HepG2 (cell line): Measurements from ENCODE around the gene NELL1. TPM values are rescaled to one million over a fixed set of nuclear protein-coding genes. Genes with fewer than 3 reads are reported as not detected.

ENCODE experiments used
- ATAC-seq: fragments of 200-7000 bp; cut with Tn5 transposase; 3 replicates; pipeline ENCODE4 v1.9.1; 2020; ENCODE audit warnings: mild to moderate bottlenecking, moderate library complexity
- BruUV-seq: library from RNA; stranded (reverse); fragments of 400-500 nt; replicated peaks from 2 replicates; lab custom pipeline; 2021; lab: Mats Ljungman, UMichigan
- CTCF ChIA-PET: fragments of 300-600 bp; formaldehyde crosslinking; extraction: SDS; loops from one replicate; lab custom pipeline; 2021; ENCODE audit warnings: low total read pairs, inconsistent platforms, low intra/inter-chr PET ratio; lab: Yijun Ruan, JAX
- POLR2A ChIA-PET: fragments of 350-600 bp; sonication (Branson Sonifier 250); formaldehyde crosslinking; loops from one replicate; lab custom pipeline; 2020; ENCODE audit warnings: antibody characterized with exemption, inconsistent platforms; lab: Yijun Ruan, JAX
- DNase-seq: peaks from one replicate; pipeline ENCODE4 v3.0.0-alpha.2; 2015; ENCODE audit warnings: low spot score
- FAIRE-seq: peaks from 3 replicates; lab custom pipeline; 2011; peaks lifted over from hg19 to GRCh38; lab: Jason Lieb, UNC
- H2AFZ ChIP-seq: one replicate; pipeline ENCODE4 v1.6.1; 2011; ENCODE audit warnings: low read length, inconsistent platforms
- H3K27ac ChIP-seq: fragments of 300-600 bp; 3 replicates; pipeline ENCODE4 v1.8.0; 2011; ENCODE audit warnings: mixed run types, mild to moderate bottlenecking, mixed read lengths, low read length, inconsistent platforms; ENCODE audit not compliant: insufficient read depth; ENCODE audit errors: extremely low read length
- H3K27me3 ChIP-seq, 2 experiments: fragments of 200-600 bp in 1 of 2; 2 replicates in 1 of 2; 3 replicates in 1 of 2; pipeline versions ENCODE4 v1.6.0 to v1.8.0; 2011; ENCODE audit warnings: low read length in 2 of 2, mild to moderate bottlenecking in 2 of 2, moderate library complexity in 2 of 2, inconsistent platforms in 1 of 2; ENCODE audit not compliant: insufficient read depth in 2 of 2, control insufficient read depth in 1 of 2
- H3K36me3 ChIP-seq, 2 experiments: fragments of 200-600 bp in 1 of 2; replicated peaks in 1 of 2; 2 replicates in 1 of 2; 3 replicates in 1 of 2; pipeline versions ENCODE4 v1.5.1 to v1.8.0; 2011; ENCODE audit warnings: low read length in 2 of 2, inconsistent platforms in 1 of 2; ENCODE audit not compliant: insufficient read depth in 2 of 2, control insufficient read depth in 1 of 2
- H3K4me1 ChIP-seq: 2 replicates; pipeline ENCODE4 v1.5.1; 2012; ENCODE audit warnings: low read length, inconsistent platforms; ENCODE audit not compliant: insufficient read depth
- H3K4me2 ChIP-seq: 2 replicates; pipeline ENCODE4 v1.6.0; 2011; ENCODE audit warnings: low read depth, low read length, inconsistent platforms
- H3K4me3 ChIP-seq, 3 experiments: fragments of 200-600 bp in 1 of 3; sonication (generic), shearing (Covaris generic) in 1 of 3; replicated peaks in 1 of 3; 2 replicates each; pipeline ENCODE4 v1.5.1; 2011 to 2016; ENCODE audit warnings: low read length in 3 of 3, inconsistent platforms in 2 of 3, low read depth in 2 of 3, mild to moderate bottlenecking in 2 of 3, control low read depth in 1 of 3, mixed read lengths in 1 of 3; ENCODE audit not compliant: insufficient read depth in 1 of 3
- H3K79me2 ChIP-seq: one replicate; pipeline ENCODE4 v1.6.1; 2011; ENCODE audit warnings: low read length, inconsistent platforms; ENCODE audit not compliant: insufficient read depth
- H3K9ac ChIP-seq: 2 replicates; pipeline ENCODE4 v1.6.0; 2011; ENCODE audit warnings: mild to moderate bottlenecking, low read depth, low read length, inconsistent platforms; ENCODE audit not compliant: insufficient read depth
- H3K9me3 ChIP-seq: 2 replicates; pipeline ENCODE4 v1.5.1; 2012; ENCODE audit warnings: mild to moderate bottlenecking, low read length
- H4K20me1 ChIP-seq: 2 replicates; pipeline ENCODE4 v1.6.0; 2011; ENCODE audit warnings: inconsistent platforms, mild to moderate bottlenecking, low read length, moderate library complexity; ENCODE audit not compliant: insufficient read depth
- ATF7-NPFF ChIP-seq: sonication (generic); formaldehyde crosslinking; IDR thresholded peaks from 2 replicates; pipeline ENCODE4 v1.8.1; 2023; ENCODE audit warnings: mild to moderate bottlenecking, low read depth, missing genetic modification reagents, moderate library complexity
- CTCF ChIP-seq: sonication (generic); formaldehyde crosslinking; IDR thresholded peaks from 2 replicates; pipeline ENCODE4 v1.5.0; 2020; ENCODE audit warnings: mild to moderate bottlenecking, missing genetic modification reagents, moderate library complexity
- KAT2B ChIP-seq: fragments of 150-350 bp; IDR thresholded peaks from 2 replicates; pipeline ENCODE4 v1.6.1; 2014; ENCODE audit warnings: low read depth, low read length, borderline replicate concordance
- MED1 ChIP-seq: sonication (generic); formaldehyde crosslinking; IDR thresholded peaks from 2 replicates; pipeline ENCODE4 v1.4.0; 2020; ENCODE audit warnings: missing genetic modification reagents
- MYNN ChIP-seq: sonication (generic); formaldehyde crosslinking; IDR thresholded peaks from 2 replicates; pipeline ENCODE4 v1.4.0; 2020; ENCODE audit warnings: mild to moderate bottlenecking, low read depth, missing genetic modification reagents
- ZFP90 ChIP-seq: sonication (generic); formaldehyde crosslinking; IDR thresholded peaks from 2 replicates; pipeline ENCODE4 v1.8.0; 2022; ENCODE audit warnings: missing genetic modification reagents, mild to moderate bottlenecking, inconsistent platforms, borderline replicate concordance
- ZNF274 ChIP-seq: sonication (generic); formaldehyde crosslinking; IDR thresholded peaks from 2 replicates; pipeline ENCODE4 v1.5.1; 2020; ENCODE audit warnings: mild to moderate bottlenecking, missing genetic modification reagents
- WGBS: methylation state at CpG from one replicate; pipeline ENCODE4 v1.1.6; 2017; ENCODE audit warnings: low lambda C conversion rate; 5-methylcytosine and 5-hydroxymethylcytosine counted together
- in situ Hi-C: cut with HindIII; loops from 2 replicates; pipeline ENCODE4 v1.10.0; 2017; ENCODE audit warnings: low pct_unique_long_range_greater_than_20kb; ENCODE audit not compliant: extremely low pct_ligation_motif_present
- intact Hi-C: fragments of 100-400 bp; cut with micrococcal nuclease; formaldehyde crosslinking; loops from one replicate; pipeline ENCODE4 v1.10.0; 2022; ENCODE audit not compliant: unreplicated experiment
- polyA plus RNA-seq, 8 experiments: library from polyadenylated mRNA; depleted of rRNA in 3 of 8; stranded (reverse) in 7 of 8; unstranded in 1 of 8; fragments of >200 nt; fragmentation: Illumina TruSeq in 4 of 8; extraction: Trizol in 4 of 8; gene quantifications; 2 replicates each; pipeline versions ENCODE4 v1.2.1 to v1.2.3, GENCODE V29; 2011 to 2016; ENCODE audit warnings: low read depth in 4 of 8, missing spikeins in 1 of 8, mixed read lengths in 1 of 8; ENCODE audit not compliant: insufficient read depth in 1 of 8
- total RNA-seq, 5 experiments: library from RNA; depleted of rRNA; stranded (reverse); fragments of >200 nt; fragmentation: Illumina TruSeq; extraction: Trizol; gene quantifications; 2 replicates each; pipeline ENCODE4 v1.2.3, GENCODE V29; 2016; ENCODE audit warnings: low read depth in 1 of 5

Gene NELL1
- total and polyA plus RNA-seq, 2 of the 13 experiments (the other 11 are each of a cell fraction or from before 2014, with no cell fraction given) = not detected

GRCh38 chr11:20835561-20835960 lies 166.2 kb downstream of the NELL1 start:
- no peak for FAIRE-seq
- WGBS = 0% methylated on average over 3 of the region's 3 CpGs
- Histone ChIP-seq H2AFZ (no peak overlapping the region), H3K4me1 (no peaks in the 10 kb centered on the region), H4K20me1 (no peaks in the 10 kb centered on the region), H3K36me3 (no peaks in the 10 kb centered on the region), H3K4me2 (no peak overlapping the region), H3K27ac (no peak overlapping the region), H3K79me2 (no peaks in the 10 kb centered on the region), H3K9me3 (no peaks in the 10 kb centered on the region), H3K4me3 (no peak overlapping the region), H3K27me3 (no peaks in the 10 kb centered on the region), H3K9ac (no peak overlapping the region)
- POLR2A ChIA-PET = no interaction called here
- TF ChIP-seq ATF7-NPFF (no peak), ZNF274 (CRISPR knock-in tag) (no peak), MED1 (CRISPR knock-in tag) (no peak), MYNN (CRISPR knock-in tag) (no peak), ZFP90 (CRISPR knock-in tag) (no peak), KAT2B (no peak)
- no peak for DNase-seq
- in situ Hi-C loops = no loop called here
- no peak for ATAC-seq
- intact Hi-C loops = no loop called here
- CTCF ChIA-PET = no interaction called here
- BruUV-seq = no TSS peak

GRCh38 chr11:20839231-20839630 lies 169.8 kb downstream of the NELL1 start:
- Histone ChIP-seq H3K4me1 (no peaks in the 10 kb centered on the region), H2AFZ (no peak overlapping the region), H3K4me2 (no peak overlapping the region), H3K27ac (no peak overlapping the region), H4K20me1 (no peaks in the 10 kb centered on the region), H3K36me3 (no peaks in the 10 kb centered on the region)
- no TSS peak for BruUV-seq
- POLR2A ChIA-PET = no interaction called here
- 0% methylated on average over 3 of the region's 3 CpGs for WGBS
- no peak for DNase-seq
- ATAC-seq = no peak
- no peak for FAIRE-seq
- CTCF ChIA-PET = no interaction called here
- in situ Hi-C loops = no loop called here
- no peak for TF ChIP-seq CTCF (CRISPR knock-in tag)
- TF ChIP-seq, all 625 proteins: peak for 0
- Histone ChIP-seq H3K79me2 (no peaks in the 10 kb centered on the region), H3K4me3 (no peak overlapping the region), H3K9ac (no peak overlapping the region), H3K9me3 (no peaks in the 10 kb centered on the region), H3K27me3 (no peaks in the 10 kb centered on the region)
- intact Hi-C loops = no loop called here
